ENCODE results near the gene PRRT4.

Gene PRRT4

DNA sequence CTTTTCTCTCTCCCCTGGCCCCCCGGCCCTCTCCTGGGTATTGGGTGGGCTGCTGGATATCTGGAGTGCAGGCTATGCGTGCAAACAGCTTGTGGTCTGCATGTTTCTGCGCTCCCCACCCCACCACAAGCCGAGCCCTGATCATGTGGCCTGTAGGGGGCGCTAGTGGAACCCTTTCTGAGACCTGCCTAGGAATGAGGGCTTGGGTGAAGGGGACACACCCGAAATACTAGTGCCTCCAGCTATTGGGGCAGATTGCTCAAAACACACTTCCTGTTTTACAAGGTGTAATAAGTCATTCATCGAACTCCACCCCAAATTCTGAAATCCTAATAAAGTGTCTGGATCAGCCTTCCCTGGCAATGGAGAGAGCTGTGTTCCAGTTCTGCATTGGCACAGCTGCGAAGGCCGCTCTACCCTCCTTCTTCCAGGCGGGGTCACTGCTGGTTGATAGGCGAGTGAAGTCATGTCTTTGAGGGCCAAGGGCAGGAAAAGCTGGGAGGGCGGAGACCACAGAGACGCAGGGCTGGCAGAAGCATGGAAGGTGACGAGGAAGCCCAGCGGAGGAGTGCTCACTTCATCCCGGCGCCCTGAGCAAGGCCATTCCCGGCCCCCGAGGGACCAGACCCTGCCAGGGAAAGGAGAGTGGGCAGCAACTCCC is 19.8 kb upstream of the PRRT4 start:
- no peaks in the 10 kb centered on the region for H3K27me3 ChIP-seq (ENCODE audit: control insufficient read depth in 1 of 2, insufficient read depth in 2 of 2, low read length in 2 of 2)
- no peaks in the 10 kb centered on the region for H3K9me3 ChIP-seq (ENCODE audit: low read length)
- H3K36me3 ChIP-seq (ENCODE audit: insufficient read depth, low read length), result no peaks in the 10 kb centered on the region
- H3K27ac ChIP-seq (ENCODE audit: low read depth, low read length), result no peak overlapping the region
- H3K9ac ChIP-seq (ENCODE audit: low read length), result no peak overlapping the region
- H3K4me3 ChIP-seq (ENCODE audit: low read depth in 1 of 2, low read length in 2 of 2), result no peak overlapping the region
- H3K4me1 ChIP-seq (ENCODE audit: insufficient read depth, low read length), result no peaks in the 10 kb centered on the region

DNA sequence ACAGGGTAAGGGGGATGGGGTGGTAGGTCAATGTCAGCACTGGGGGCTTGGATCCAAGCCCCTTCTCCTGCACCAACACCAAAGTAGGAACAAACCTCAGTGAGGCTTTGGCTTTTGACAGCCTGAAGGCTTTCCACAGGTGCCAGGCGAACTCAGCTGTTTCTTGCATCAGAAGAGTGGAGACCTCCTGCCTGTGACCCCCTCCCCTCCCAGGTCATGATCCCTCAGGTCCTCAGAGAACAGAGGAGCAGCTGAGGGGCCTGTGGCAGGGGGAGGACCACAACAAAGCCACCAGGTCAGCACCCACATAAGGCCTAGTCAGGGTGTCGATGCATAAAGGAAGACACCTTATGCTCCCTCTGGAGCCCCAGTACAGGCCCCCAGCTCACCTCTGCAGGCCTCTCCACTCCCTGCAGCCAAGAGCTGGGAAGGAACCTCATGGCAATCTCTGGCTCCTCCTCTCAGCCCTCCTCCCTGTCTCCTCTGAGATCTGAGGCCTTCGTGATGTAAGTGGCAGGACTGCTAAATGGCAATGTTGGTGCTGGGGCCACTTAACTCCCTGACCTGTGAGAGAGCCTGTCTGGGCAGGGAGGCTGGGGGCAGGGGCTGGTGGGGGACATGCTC is 19.1 kb upstream of the PRRT4 start:
- no peak overlapping the region for H3K4me3 ChIP-seq (ENCODE audit: low read depth in 1 of 2, low read length in 2 of 2)
- no peaks in the 10 kb centered on the region for H3K9me3 ChIP-seq (ENCODE audit: low read length)
- H3K4me1 ChIP-seq (ENCODE audit: insufficient read depth, low read length), result no peaks in the 10 kb centered on the region
- H3K36me3 ChIP-seq (ENCODE audit: insufficient read depth, low read length), result no peaks in the 10 kb centered on the region
- H3K9ac ChIP-seq (ENCODE audit: low read length), result no peak overlapping the region
- H3K27me3 ChIP-seq (ENCODE audit: control insufficient read depth in 1 of 2, insufficient read depth in 2 of 2, low read length in 2 of 2), result no peaks in the 10 kb centered on the region
- H3K27ac ChIP-seq (ENCODE audit: low read depth, low read length), result no peak overlapping the region

DNA sequence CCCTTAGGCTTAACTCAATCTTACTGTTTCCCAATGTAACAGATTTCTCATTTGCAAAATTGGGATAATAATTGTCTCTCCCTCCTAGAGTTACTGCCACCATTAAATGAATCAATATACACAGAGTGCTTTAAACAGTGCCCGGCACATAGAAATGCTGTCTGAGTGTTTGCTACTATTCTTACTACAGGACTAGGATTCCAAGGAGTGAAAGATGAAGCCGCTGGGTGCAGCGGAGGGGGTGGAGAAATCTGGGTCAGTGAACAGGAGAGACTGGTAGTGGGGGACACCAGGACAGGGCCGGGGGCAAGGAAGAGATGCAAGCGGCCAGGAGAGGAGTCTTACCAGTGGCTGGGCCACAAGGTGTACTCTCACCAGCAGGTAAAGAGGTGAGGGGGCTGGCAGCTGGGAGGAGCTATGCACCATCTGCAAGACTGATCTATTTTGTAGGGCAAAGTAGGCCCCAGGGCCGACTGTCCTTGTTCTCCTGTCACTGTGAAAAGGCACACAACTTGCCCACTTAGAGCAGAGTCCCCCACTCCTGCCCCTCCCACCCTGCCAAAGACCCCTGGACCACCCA is 18.5 kb upstream of the PRRT4 start:
- Histone ChIP-seq H3K27me3 (ENCODE audit: control insufficient read depth in 1 of 2, insufficient read depth in 2 of 2, low read length in 2 of 2) (no peaks in the 10 kb centered on the region), H3K9ac (ENCODE audit: low read length) (no peak overlapping the region), H3K9me3 (ENCODE audit: low read length) (no peaks in the 10 kb centered on the region), H3K36me3 (ENCODE audit: insufficient read depth, low read length) (no peaks in the 10 kb centered on the region), H3K4me3 (ENCODE audit: low read depth in 1 of 2, low read length in 2 of 2) (no peak overlapping the region), H3K4me1 (ENCODE audit: insufficient read depth, low read length) (no peaks in the 10 kb centered on the region), H3K27ac (ENCODE audit: low read depth, low read length) (no peak overlapping the region)

DNA sequence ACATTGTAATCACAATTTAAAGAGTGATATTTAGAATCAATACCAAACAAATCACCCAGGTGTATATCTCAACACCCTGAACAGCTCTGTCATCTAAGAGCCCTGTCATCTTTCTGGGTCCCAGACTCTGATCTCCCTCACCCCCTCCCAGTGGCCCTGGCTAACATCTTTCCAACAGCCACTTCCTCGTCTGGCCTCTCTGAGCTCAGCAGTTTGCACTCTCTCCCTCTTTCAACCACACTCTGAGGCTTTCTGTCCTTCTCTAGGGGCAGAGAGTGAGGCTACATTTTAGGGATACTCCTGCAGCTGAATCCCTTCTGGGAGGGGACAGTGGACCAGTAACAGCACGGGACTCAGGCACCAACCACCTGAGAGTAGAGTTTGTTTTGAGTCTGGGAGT is 17.1 kb upstream of the PRRT4 start:
- Histone ChIP-seq H3K4me3 (ENCODE audit: low read depth in 1 of 2, low read length in 2 of 2) (no peak overlapping the region), H3K4me1 (ENCODE audit: insufficient read depth, low read length) (no peaks in the 10 kb centered on the region), H3K27me3 (ENCODE audit: control insufficient read depth in 1 of 2, insufficient read depth in 2 of 2, low read length in 2 of 2) (no peaks in the 10 kb centered on the region), H3K9ac (ENCODE audit: low read length) (no peak overlapping the region), H3K27ac (ENCODE audit: low read depth, low read length) (no peak overlapping the region), H3K9me3 (ENCODE audit: low read length) (no peaks in the 10 kb centered on the region), H3K36me3 (ENCODE audit: insufficient read depth, low read length) (no peaks in the 10 kb centered on the region)

DNA sequence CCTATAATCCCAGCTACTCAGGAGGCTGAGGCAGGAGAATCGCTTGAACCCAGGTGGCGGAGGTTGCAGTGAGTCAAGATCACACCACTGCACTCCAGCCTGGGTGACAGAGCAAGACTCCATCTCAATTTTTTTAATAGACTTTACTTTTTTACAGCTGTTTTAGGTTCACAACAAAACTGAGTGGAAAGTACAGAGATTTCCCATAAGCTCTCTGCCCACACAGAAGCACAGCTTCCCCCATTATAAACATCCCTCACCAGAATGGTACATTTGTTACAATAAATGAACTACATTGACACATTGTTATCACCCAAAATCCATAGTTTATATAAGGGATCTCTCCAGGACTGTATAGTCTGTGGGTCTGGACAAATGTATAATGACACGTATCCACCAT is 14.6 kb upstream of the PRRT4 start:
- Histone ChIP-seq H3K4me1 (ENCODE audit: insufficient read depth, low read length) (no peaks in the 10 kb centered on the region), H3K9me3 (ENCODE audit: low read length) (no peaks in the 10 kb centered on the region), H3K27ac (ENCODE audit: low read depth, low read length) (no peak overlapping the region), H3K27me3 (ENCODE audit: control insufficient read depth in 1 of 2, insufficient read depth in 2 of 2, low read length in 2 of 2) (no peaks in the 10 kb centered on the region), H3K9ac (ENCODE audit: low read length) (no peak overlapping the region), H3K4me3 (ENCODE audit: low read depth in 1 of 2, low read length in 2 of 2) (no peak overlapping the region), H3K36me3 (ENCODE audit: insufficient read depth, low read length) (no peaks in the 10 kb centered on the region)

DNA sequence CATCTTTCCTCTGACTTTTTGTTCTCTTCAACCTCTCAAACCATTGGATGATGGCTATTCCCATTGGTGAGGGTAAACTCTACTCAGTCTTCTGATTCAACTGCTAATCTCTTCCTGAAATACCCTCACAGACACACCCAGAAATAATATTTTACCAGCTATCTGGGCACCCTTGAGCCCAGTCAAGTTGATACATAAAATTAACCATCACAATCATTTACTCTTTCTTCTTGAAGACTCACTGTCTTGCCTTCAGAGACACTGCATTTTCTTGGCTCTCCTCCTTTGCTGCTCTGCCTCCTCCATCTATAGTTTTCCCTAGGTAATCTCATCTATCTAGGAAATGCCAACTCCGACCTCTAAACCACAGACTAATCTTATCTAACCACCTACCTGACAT is 12.6 kb upstream of the PRRT4 start:
- Histone ChIP-seq H3K27me3 (ENCODE audit: control insufficient read depth in 1 of 2, insufficient read depth in 2 of 2, low read length in 2 of 2) (no peaks in the 10 kb centered on the region), H3K4me3 (ENCODE audit: low read depth in 1 of 2, low read length in 2 of 2) (no peak overlapping the region), H3K9ac (ENCODE audit: low read length) (no peak overlapping the region), H3K36me3 (ENCODE audit: insufficient read depth, low read length) (no peaks in the 10 kb centered on the region), H3K4me1 (ENCODE audit: insufficient read depth, low read length) (no peaks in the 10 kb centered on the region), H3K9me3 (ENCODE audit: low read length) (no peaks in the 10 kb centered on the region), H3K27ac (ENCODE audit: low read depth, low read length) (no peak overlapping the region)

DNA sequence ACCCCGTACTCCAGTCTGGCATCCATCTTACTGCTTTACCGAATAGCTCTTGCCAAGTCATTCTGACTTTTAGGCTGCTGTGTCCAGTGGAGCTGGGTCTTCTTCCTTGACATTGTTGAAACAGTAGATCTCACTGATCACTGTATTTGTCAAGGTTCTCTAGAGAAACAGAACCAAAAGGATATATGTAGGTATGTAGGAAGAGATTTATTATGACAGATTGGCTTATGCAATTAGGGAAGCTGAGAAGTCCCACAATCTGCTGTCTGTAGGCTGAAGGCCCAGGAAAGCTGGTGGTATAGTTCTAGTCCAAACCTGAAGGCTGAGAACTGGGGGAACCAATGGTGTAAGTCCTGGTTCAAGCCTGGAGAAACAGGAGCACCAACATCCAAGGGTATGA is 12.1 kb upstream of the PRRT4 start:
- Histone ChIP-seq H3K27ac (ENCODE audit: low read depth, low read length) (no peak overlapping the region), H3K9ac (ENCODE audit: low read length) (no peak overlapping the region), H3K4me1 (ENCODE audit: insufficient read depth, low read length) (no peaks in the 10 kb centered on the region), H3K27me3 (ENCODE audit: control insufficient read depth in 1 of 2, insufficient read depth in 2 of 2, low read length in 2 of 2) (no peaks in the 10 kb centered on the region), H3K36me3 (ENCODE audit: insufficient read depth, low read length) (no peaks in the 10 kb centered on the region), H3K4me3 (ENCODE audit: low read depth in 1 of 2, low read length in 2 of 2) (no peak overlapping the region), H3K9me3 (ENCODE audit: low read length) (no peaks in the 10 kb centered on the region)

DNA sequence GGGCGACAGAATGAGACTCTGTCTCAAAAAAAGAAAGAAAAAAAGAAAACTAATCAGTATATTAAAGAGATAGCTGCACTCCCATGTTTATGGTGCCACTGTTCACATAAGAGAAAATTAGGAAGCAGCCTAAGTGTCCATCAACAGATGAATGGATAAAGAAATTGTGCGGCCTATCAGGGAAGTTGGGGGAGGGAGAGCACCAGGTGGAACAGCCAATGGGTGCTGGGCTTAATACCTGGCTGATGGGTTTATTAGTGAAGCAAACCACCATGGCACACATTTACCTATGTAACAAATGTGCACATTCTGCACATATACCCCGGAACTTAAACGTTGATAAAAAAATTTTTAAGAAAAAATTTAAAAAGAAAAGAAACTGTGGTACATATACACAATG is 9.0 kb upstream of the PRRT4 start:
- Histone ChIP-seq H3K27ac (ENCODE audit: low read depth, low read length) (no peak overlapping the region), H3K27me3 (ENCODE audit: control insufficient read depth in 1 of 2, insufficient read depth in 2 of 2, low read length in 2 of 2) (no peaks in the 10 kb centered on the region), H3K9ac (ENCODE audit: low read length) (no peak overlapping the region), H3K4me3 (ENCODE audit: low read depth in 1 of 2, low read length in 2 of 2) (no peak overlapping the region), H3K4me1 (ENCODE audit: insufficient read depth, low read length) (no peaks in the 10 kb centered on the region), H3K36me3 (ENCODE audit: insufficient read depth, low read length) (no peaks in the 10 kb centered on the region), H3K9me3 (ENCODE audit: low read length) (no peaks in the 10 kb centered on the region)

DNA sequence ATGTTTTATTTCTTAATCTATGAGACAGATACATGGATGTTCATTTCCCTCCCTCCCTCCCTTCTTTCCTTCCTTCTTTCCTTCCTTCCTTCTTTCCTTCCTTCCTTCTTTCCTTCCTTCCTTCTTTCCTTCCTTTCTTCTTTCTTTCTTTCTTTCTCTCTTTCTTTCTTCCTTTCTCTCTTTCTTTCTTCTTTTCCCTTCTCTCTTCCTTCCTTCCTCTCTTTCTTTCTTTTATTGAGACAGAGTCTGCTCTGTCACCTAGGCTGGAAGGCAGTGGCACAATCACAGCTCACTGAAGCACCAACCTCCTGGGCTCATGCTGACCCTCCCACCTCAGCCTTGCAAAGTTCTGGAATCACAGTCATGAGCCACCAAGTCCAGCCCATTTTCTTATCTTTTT is 5.5 kb upstream of the PRRT4 start:
- Histone ChIP-seq H3K27ac (ENCODE audit: low read depth, low read length) (no peak overlapping the region), H3K4me1 (ENCODE audit: insufficient read depth, low read length) (peaks cover 3% of the 10 kb centered on the region), H3K36me3 (ENCODE audit: insufficient read depth, low read length) (no peaks in the 10 kb centered on the region), H3K27me3 (ENCODE audit: control insufficient read depth in 1 of 2, insufficient read depth in 2 of 2, low read length in 2 of 2) (peaks cover 0 to 6% of the 10 kb centered on the region in 2 donors), H3K9ac (ENCODE audit: low read length) (no peak overlapping the region), H3K9me3 (ENCODE audit: low read length) (no peaks in the 10 kb centered on the region), H3K4me3 (ENCODE audit: low read depth in 1 of 2, low read length in 2 of 2) (no peak overlapping the region)

DNA sequence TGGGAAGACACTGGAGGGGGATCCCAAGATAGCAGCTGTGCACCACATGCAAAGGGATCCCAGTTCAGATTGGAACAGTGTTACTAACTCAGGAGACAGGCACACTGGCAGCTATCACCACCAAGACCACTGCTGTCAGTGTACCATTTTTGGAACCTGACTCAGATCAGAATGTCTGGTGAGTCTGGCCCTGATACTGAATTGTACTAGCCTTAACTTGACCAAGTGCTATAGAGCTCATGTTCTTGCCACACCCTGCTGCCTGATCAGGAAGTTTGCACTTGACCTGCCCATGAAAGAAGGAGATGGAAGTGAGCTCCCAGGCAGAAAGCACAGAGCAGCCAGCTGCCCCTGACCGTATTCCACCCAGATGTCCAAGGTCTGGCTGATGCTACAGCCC is 4.8 kb upstream of the PRRT4 start:
- Histone ChIP-seq H3K27me3 (ENCODE audit: control insufficient read depth in 1 of 2, insufficient read depth in 2 of 2, low read length in 2 of 2) (peaks cover 0 to 6% of the 10 kb centered on the region in 2 donors), H3K4me3 (ENCODE audit: low read depth in 1 of 2, low read length in 2 of 2) (no peak overlapping the region), H3K4me1 (ENCODE audit: insufficient read depth, low read length) (peaks cover 5% of the 10 kb centered on the region), H3K9ac (ENCODE audit: low read length) (no peak overlapping the region), H3K36me3 (ENCODE audit: insufficient read depth, low read length) (no peaks in the 10 kb centered on the region), H3K27ac (ENCODE audit: low read depth, low read length) (no peak overlapping the region), H3K9me3 (ENCODE audit: low read length) (no peaks in the 10 kb centered on the region)

DNA sequence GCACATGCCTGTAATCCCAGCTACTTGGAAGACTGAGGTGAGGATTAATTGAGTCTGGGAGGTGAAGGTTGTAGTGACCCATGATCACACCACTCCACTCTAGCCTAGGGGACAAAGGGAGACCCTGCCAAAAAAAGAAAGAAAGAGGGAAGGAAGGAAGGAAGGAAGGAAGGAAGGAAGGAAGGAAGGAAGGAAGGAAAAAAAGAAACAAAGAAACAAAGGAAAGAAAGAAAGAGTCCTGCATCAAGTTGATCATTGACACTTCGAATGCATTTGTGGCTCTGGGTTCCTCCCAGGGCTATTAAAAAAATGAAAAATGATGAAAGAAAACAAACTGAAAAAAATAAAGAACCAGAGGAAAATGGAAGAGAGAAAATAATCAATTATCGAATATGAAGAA is 3.9 kb upstream of the PRRT4 start:
- Histone ChIP-seq H3K9ac (ENCODE audit: low read length) (no peak overlapping the region), H3K27ac (ENCODE audit: low read depth, low read length) (no peak overlapping the region), H3K4me1 (ENCODE audit: insufficient read depth, low read length) (peaks cover 5% of the 10 kb centered on the region), H3K9me3 (ENCODE audit: low read length) (no peaks in the 10 kb centered on the region), H3K4me3 (ENCODE audit: low read depth in 1 of 2, low read length in 2 of 2) (no peak overlapping the region), H3K27me3 (ENCODE audit: control insufficient read depth in 1 of 2, insufficient read depth in 2 of 2, low read length in 2 of 2) (peaks cover 0 to 6% of the 10 kb centered on the region in 2 donors), H3K36me3 (ENCODE audit: insufficient read depth, low read length) (no peaks in the 10 kb centered on the region)

All from muscle layer of colon (tissue), 2 donors.